H1 (cell line): Measurements from ENCODE around the gene FIGNL2. TPM values are rescaled to one million over a fixed set of nuclear protein-coding genes. Genes with fewer than 3 reads are reported as not detected.

Source experiments
- BACH1 ChIP-seq: IDR thresholded peaks from 2 replicates; pipeline ENCODE4 v1.6.1; 2012; ENCODE audit warnings: low read length, improper control_type of control experiment
- CEBPB ChIP-seq: IDR thresholded peaks from 2 replicates; pipeline ENCODE4 v1.6.1; 2012; ENCODE audit warnings: low read depth, low read length
- CREB1 ChIP-seq: IDR thresholded peaks from 2 replicates; pipeline ENCODE4 v1.6.1; 2012; ENCODE audit warnings: inconsistent platforms
- HDAC6 ChIP-seq: IDR thresholded peaks from one replicate; pipeline ENCODE4 v1.7.1; 2012; ENCODE audit warnings: low read depth, mild to moderate bottlenecking, inconsistent platforms, low read length, moderate library complexity
- MAX ChIP-seq: IDR thresholded peaks from 2 replicates; pipeline ENCODE4 v1.6.1; 2012; ENCODE audit warnings: inconsistent platforms
- SP1 ChIP-seq: IDR thresholded peaks from 2 replicates; pipeline ENCODE4 v1.6.1; 2011; ENCODE audit warnings: low read depth, low read length
- SUZ12 ChIP-seq: fragments of 200-600 bp; sonication (generic); IDR thresholded peaks from 2 replicates; pipeline ENCODE4 v1.6.1; 2012; ENCODE audit warnings: mild to moderate bottlenecking, inconsistent platforms, low read length, moderate library complexity, mixed read lengths
- TBP ChIP-seq: IDR thresholded peaks from 2 replicates; pipeline ENCODE4 v1.6.1; 2011; ENCODE audit warnings: low read depth, low read length, improper control_type of control experiment
- polyA plus RNA-seq, 7 experiments: library from polyadenylated mRNA; depleted of rRNA in 3 of 7; stranded (reverse) in 5 of 7; unstranded in 2 of 7; fragments of >200 nt in 5 of 7; fragments of 200-250 nt in 2 of 7; gene quantifications; 1 replicate in 5 of 7; 2 replicates in 1 of 7; 4 replicates in 1 of 7; pipeline versions ENCODE4 v1.2.1 to v1.2.3, GENCODE V29; 2011 to 2013; ENCODE audit warnings: missing spikeins in 2 of 7, mixed read lengths in 2 of 7
- total RNA-seq: library from RNA; stranded (reverse); fragmentation: NEBNext Ultra II Directional; extraction: Animal tissue kit (Norgen Biotek cat#: 25700); gene quantifications from 2 replicates; pipeline ENCODE4 v1.2.1, GENCODE V29; 2021

Gene FIGNL2
- total and polyA plus RNA-seq, 2 of the 8 experiments (the other 6 are each of a cell fraction or from before 2014, with no cell fraction given): 6.5 to 7.1 TPM

GRCh38 chr12:51814311-51815088 is 34.0 kb downstream of the FIGNL2 start (continued):
- TF ChIP-seq MAX (peak; percentile 68), CREB1 (no peak), BACH1 (no peak), SUZ12 (peak; percentile 37), HDAC6 (no peak), TBP (no peak), SP1 (no peak), CEBPB (no peak)
- TF ChIP-seq, all 59 proteins: peak for 11
